Suprapubic skin (tissue), 4 donors: ENCODE results near the gene SEPTIN14.

ENCODE experiments used
- POLR2A ChIP-seq, 2 donors: fragments of 450-650 bp; IDR thresholded peaks; one replicate each; pipeline ENCODE4 v1.6.1; 2017; ENCODE audit warnings: antibody characterized with exemption in 2 of 2, mild to moderate bottlenecking in 2 of 2, moderate library complexity in 2 of 2
- POLR2AphosphoS5 ChIP-seq, 3 donors: sonication (generic); formaldehyde crosslinking; IDR thresholded peaks; one replicate each; pipeline ENCODE4 v1.6.1; 2017; ENCODE audit warnings: antibody characterized with exemption in 3 of 3
- TF ChIP-seq, protein P1 (sequence below), 2 donors: fragments of 200-600 bp in 1 of 2; fragments of 450-650 bp in 1 of 2; sonication (generic) in 1 of 2; IDR thresholded peaks; one replicate each; pipeline ENCODE4 v1.5.1; 2016 to 2019; ENCODE audit warnings: antibody characterized with exemption in 2 of 2, mild to moderate bottlenecking in 1 of 2, moderate library complexity in 1 of 2

DNA sequence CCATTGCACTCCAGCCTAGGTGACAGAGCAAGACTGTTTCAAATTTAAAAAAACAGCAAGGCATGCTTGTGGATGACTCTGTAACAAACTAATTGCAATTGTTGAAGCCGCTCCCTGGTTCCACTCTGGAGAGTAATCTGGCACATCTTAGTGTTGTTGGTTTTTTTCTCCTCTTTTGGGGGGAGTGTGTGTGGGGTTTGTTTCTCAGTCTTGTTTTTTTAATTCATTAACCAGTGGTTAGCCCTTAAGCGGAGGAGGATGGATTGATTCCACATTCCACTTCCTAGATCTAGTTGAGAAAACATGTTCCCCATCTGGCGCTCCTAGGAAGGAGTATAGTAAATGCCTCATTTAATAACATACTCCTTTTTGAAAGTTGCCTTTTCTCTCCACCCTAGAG, 16.1 kb upstream of the SEPTIN14 start:
- TF ChIP-seq POLR2A (IDR thresholded peaks at IDR 0.05) (no peak), POLR2AphosphoS5 (IDR thresholded peaks at IDR 0.05) (no peak)
- TF ChIP-seq, protein P1, sequence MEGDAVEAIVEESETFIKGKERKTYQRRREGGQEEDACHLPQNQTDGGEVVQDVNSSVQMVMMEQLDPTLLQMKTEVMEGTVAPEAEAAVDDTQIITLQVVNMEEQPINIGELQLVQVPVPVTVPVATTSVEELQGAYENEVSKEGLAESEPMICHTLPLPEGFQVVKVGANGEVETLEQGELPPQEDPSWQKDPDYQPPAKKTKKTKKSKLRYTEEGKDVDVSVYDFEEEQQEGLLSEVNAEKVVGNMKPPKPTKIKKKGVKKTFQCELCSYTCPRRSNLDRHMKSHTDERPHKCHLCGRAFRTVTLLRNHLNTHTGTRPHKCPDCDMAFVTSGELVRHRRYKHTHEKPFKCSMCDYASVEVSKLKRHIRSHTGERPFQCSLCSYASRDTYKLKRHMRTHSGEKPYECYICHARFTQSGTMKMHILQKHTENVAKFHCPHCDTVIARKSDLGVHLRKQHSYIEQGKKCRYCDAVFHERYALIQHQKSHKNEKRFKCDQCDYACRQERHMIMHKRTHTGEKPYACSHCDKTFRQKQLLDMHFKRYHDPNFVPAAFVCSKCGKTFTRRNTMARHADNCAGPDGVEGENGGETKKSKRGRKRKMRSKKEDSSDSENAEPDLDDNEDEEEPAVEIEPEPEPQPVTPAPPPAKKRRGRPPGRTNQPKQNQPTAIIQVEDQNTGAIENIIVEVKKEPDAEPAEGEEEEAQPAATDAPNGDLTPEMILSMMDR (IDR thresholded peaks at IDR 0.05): no peak
